KMS-11 (cell line): ENCODE measurements around the gene TSEN2.
"Not testable (repeated sequence)": the region's sequence is repeated elsewhere in the genome, so short reads cannot be mapped to it uniquely, and the experiment has no call there.

Experiments used
- H2AFZ ChIP-seq: fragments of 200-600 bp; sonication (generic); 2 replicates; pipeline ENCODE4 v1.6.1; 2016; ENCODE audit warnings: antibody characterized with exemption, mixed run types, low read depth
- H3K27ac ChIP-seq: fragments of 200-600 bp; sonication (generic); 2 replicates; pipeline ENCODE4 v1.6.1; 2016; ENCODE audit warnings: mild to moderate bottlenecking, mixed run types
- H3K27me3 ChIP-seq: fragments of 200-600 bp; sonication (generic); 2 replicates; pipeline ENCODE4 v1.6.1; 2017; ENCODE audit warnings: mild to moderate bottlenecking, low read depth, mixed run types, moderate library complexity; ENCODE audit not compliant: insufficient read depth
- H3K36me3 ChIP-seq: fragments of 200-600 bp; sonication (generic); 2 replicates; pipeline ENCODE4 v1.6.1; 2017; ENCODE audit warnings: mild to moderate bottlenecking, mixed run types; ENCODE audit not compliant: insufficient read depth
- H3K4me1 ChIP-seq: fragments of 200-600 bp; sonication (generic); 2 replicates; pipeline ENCODE4 v1.6.1; 2016; ENCODE audit warnings: mild to moderate bottlenecking, low read depth, mixed run types; ENCODE audit not compliant: poor library complexity, severe bottlenecking
- H3K4me2 ChIP-seq: fragments of 200-600 bp; sonication (generic); 2 replicates; pipeline ENCODE4 v1.7.0; 2016; ENCODE audit warnings: mild to moderate bottlenecking, mixed run types
- H3K4me3 ChIP-seq: fragments of 200-600 bp; sonication (generic); IDR thresholded peaks from 2 replicates; pipeline ENCODE4 v1.6.1; 2017; ENCODE audit warnings: low read depth, low read length, mixed read lengths; ENCODE audit not compliant: insufficient read depth
- H3K79me2 ChIP-seq: fragments of 200-600 bp; sonication (generic); 2 replicates; pipeline ENCODE4 v1.6.1; 2016; ENCODE audit warnings: low read depth, mixed run types; ENCODE audit not compliant: insufficient read depth
- H3K9ac ChIP-seq: fragments of 200-600 bp; sonication (generic); 2 replicates; pipeline ENCODE4 v1.6.1; 2016; ENCODE audit warnings: mild to moderate bottlenecking, mixed run types
- H4K20me1 ChIP-seq: fragments of 200-600 bp; sonication (generic); 2 replicates; pipeline ENCODE4 v1.6.1; 2016; ENCODE audit warnings: mild to moderate bottlenecking, mixed run types; ENCODE audit not compliant: insufficient read depth
- TF ChIP-seq, protein P1 (sequence below): fragments of 200-600 bp; sonication (generic); conservative IDR thresholded peaks from 2 replicates; pipeline ENCODE4 v1.6.1; 2017; ENCODE audit warnings: low read depth, mild to moderate bottlenecking, antibody characterized with exemption, low read length, moderate library complexity, mixed read lengths

TSEN2 gene

DNA sequence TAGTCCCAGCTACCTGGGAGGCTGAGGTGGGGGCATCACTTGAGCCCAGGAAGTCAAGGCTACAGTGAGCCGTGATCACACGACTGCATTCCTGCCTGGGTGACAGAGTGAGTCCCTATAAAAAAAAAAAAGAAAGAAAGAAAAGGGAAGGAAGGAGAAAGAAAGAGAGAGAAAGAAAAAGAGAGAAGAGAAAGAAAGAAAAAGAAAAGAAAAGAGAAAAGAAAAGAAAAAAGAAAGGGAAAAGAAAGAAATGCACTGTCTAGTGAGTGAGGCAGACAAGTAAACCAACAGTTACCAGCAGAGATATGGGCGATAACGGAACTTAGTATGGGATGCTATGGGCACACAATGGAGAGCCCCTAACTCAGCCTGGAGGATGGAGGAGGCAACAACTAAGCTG is 37.2 kb upstream of the TSEN2 start:
- Histone ChIP-seq H3K4me3 (no peak overlapping the region), H3K36me3 (no peaks in the 10 kb centered on the region), H3K4me1 (no peaks in the 10 kb centered on the region), H3K79me2 (no peaks in the 10 kb centered on the region), H4K20me1 (no peaks in the 10 kb centered on the region), H2AFZ (no peak overlapping the region), H3K9ac (no peak overlapping the region), H3K4me2 (no peak overlapping the region), H3K27ac (no peak overlapping the region), H3K27me3 (no peaks in the 10 kb centered on the region)
- TF ChIP-seq, protein P1, sequence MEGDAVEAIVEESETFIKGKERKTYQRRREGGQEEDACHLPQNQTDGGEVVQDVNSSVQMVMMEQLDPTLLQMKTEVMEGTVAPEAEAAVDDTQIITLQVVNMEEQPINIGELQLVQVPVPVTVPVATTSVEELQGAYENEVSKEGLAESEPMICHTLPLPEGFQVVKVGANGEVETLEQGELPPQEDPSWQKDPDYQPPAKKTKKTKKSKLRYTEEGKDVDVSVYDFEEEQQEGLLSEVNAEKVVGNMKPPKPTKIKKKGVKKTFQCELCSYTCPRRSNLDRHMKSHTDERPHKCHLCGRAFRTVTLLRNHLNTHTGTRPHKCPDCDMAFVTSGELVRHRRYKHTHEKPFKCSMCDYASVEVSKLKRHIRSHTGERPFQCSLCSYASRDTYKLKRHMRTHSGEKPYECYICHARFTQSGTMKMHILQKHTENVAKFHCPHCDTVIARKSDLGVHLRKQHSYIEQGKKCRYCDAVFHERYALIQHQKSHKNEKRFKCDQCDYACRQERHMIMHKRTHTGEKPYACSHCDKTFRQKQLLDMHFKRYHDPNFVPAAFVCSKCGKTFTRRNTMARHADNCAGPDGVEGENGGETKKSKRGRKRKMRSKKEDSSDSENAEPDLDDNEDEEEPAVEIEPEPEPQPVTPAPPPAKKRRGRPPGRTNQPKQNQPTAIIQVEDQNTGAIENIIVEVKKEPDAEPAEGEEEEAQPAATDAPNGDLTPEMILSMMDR: no peak

DNA sequence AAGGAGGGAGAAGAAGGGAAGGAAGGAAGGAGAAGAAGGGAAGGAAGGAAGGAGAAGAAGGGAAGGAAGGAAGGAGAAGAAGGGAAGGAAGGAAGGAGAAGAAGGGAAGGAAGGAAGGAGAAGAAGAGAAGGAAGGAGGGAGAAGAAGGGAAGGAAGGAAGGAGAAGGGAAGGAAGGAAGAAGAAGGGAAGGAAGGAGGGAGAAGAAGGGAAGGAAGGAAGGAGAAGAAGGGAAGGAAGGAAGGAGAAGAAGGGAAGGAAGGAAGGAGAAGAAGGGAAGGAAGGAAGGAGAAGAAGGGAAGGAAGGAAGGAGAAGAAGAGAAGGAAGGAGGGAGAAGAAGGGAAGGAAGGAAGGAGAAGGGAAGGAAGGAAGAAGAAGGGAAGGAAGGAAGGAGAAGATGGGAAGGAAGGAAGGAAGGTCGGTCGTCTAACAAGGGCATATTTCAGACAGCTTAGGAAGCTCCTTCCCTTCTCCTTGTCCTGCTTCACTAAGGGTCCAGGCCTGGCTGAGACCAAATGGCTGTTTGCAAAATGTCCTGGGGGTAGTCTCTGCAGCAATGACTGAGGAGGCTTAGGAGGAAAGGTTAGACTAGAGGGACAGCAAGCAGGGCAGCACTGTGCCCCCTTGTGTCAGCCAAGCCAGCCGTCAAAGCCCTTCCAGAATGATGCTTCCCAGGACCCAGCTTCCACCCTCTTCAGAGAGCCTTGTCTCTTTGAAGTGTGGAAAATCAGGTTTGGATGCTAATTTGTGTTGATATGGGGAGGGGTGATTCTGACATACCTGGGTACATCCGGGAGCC is 35.7 kb upstream of the TSEN2 start:
- not testable (repeated sequence) for H3K4me3 ChIP-seq, H2AFZ ChIP-seq

DNA sequence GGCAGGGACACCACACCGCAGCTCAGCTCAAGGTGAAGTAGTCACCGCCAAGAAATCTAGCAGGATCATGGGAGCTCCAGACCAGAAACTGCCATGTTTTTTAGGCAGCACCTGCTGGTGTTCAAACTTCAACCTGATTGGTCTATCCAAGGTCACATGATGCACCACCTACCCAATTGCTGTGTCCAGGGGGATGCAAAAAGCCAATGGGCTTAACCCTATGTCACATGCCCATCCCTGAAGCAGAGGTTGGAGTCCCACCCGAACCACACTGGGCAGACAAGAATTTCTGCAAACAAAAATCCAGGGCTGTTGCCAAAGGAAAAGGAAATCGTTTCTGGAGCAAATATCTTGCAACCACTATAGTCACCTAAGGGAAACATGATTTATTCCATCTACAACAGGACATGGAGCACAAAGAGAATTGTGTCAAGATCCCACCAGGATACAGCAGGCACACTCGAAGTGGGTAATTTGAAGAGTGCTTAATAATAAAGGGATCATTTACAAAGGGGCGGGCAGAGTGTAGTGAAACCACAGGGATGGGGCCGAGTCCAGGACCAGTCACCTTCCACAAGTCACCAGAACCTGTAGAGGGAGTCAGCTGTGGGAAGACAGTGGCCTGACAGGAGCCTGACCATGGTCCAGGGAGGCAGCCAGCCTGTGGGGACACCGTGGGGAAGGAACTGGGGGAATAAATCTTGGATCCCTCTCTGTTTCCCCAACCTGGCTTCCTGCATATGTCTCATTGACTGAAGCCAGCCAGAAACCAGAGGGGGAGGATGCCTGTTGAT is 34.2 kb upstream of the TSEN2 start:
- H3K9ac ChIP-seq: no peak overlapping the region
- H4K20me1 ChIP-seq: no peaks in the 10 kb centered on the region
- no peaks in the 10 kb centered on the region for H3K79me2 ChIP-seq
- H3K27ac ChIP-seq: no peak overlapping the region
- no peaks in the 10 kb centered on the region for H3K36me3 ChIP-seq
- no peaks in the 10 kb centered on the region for H3K27me3 ChIP-seq
- TF ChIP-seq, protein P1: no peak
- H3K4me3 ChIP-seq: no peak overlapping the region
- H3K4me1 ChIP-seq: no peaks in the 10 kb centered on the region
- H2AFZ ChIP-seq: no peak overlapping the region
- no peak overlapping the region for H3K4me2 ChIP-seq

More for the DNA sequence above, 35.7 kb upstream of the TSEN2 start:
- H3K27me3 ChIP-seq, H3K9ac ChIP-seq, H3K4me2 ChIP-seq, H4K20me1 ChIP-seq, H3K79me2 ChIP-seq, H3K36me3 ChIP-seq, H3K27ac ChIP-seq, H3K4me1 ChIP-seq: not testable (repeated sequence)

DNA sequence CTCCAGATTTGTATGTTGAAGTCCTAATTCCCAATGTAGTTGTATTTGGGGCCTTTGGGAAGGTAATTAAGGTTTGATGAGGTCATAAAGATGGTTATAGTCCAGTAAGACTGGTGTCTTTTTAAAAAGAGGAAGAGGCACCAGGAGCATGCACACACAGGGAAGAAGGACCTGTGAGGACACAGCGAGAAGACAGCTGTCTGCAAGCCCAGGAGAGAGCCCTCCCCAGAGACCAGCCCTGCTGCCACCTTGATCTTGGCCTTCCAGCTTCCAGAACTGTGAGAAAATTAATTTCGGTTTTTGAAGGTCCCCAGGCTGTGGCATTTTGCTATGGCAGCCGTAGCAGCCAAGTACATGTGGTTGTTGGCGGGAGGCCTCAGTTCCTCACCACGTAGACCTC is 32.8 kb upstream of the TSEN2 start:
- H3K4me1 ChIP-seq: no peaks in the 10 kb centered on the region
- H3K27me3 ChIP-seq: no peaks in the 10 kb centered on the region
- no peak overlapping the region for H2AFZ ChIP-seq
- TF ChIP-seq, protein P1: no peak
- no peak overlapping the region for H3K4me3 ChIP-seq
- H3K4me2 ChIP-seq: no peak overlapping the region
- H4K20me1 ChIP-seq: no peaks in the 10 kb centered on the region
- no peak overlapping the region for H3K9ac ChIP-seq
- H3K36me3 ChIP-seq: no peaks in the 10 kb centered on the region
- no peak overlapping the region for H3K27ac ChIP-seq
- H3K79me2 ChIP-seq: no peaks in the 10 kb centered on the region

DNA sequence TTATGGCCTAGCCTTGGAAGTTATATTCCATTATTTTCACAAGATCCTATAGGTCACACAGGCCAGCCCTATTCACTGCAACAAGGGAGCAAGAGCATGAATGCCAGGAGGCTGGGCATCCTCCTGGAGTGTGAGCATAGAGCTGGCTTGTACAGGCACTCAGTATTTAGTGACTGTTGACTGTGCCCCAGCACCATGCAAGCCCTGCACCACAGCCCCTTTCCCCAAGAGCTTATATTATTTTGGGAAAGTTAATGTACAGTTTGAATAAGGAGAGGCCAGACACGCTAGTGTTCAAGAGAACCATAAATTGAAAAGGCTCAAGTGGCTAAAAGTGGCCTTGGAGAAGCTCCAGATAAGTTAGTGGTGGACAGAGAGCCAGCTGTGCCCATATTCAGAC is 32.3 kb upstream of the TSEN2 start:
- no peaks in the 10 kb centered on the region for H3K4me1 ChIP-seq
- no peak overlapping the region for H3K27ac ChIP-seq
- H4K20me1 ChIP-seq: no peaks in the 10 kb centered on the region
- TF ChIP-seq, protein P1: no peak
- H3K79me2 ChIP-seq: no peaks in the 10 kb centered on the region
- H2AFZ ChIP-seq: no peak overlapping the region
- H3K36me3 ChIP-seq: no peaks in the 10 kb centered on the region
- no peak overlapping the region for H3K4me3 ChIP-seq
- no peaks in the 10 kb centered on the region for H3K27me3 ChIP-seq
- H3K9ac ChIP-seq: no peak overlapping the region
- no peak overlapping the region for H3K4me2 ChIP-seq
